OCI-LY3 (cell line): ENCODE data around the gene BAMBI.

Experiments used
- H2AFZ ChIP-seq: fragments of 200-600, 300-600 bp; shearing (Covaris generic); 2 replicates; pipeline ENCODE4 v1.6.0; 2014; ENCODE audit warnings: antibody characterized with exemption, low read depth, low read length
- H3K27ac ChIP-seq: fragments of 200-600, 300-600 bp; sonication (generic); 2 replicates; pipeline ENCODE4 v1.5.1; 2014; ENCODE audit warnings: mild to moderate bottlenecking, low read length, moderate library complexity, mixed read lengths
- H3K27me3 ChIP-seq: fragments of 200-600, 300-600 bp; sonication (generic); 2 replicates; pipeline ENCODE4 v1.6.1; 2014; ENCODE audit warnings: low read depth, low read length, mixed read lengths
- H3K36me3 ChIP-seq: fragments of 200-600, 300-600 bp; sonication (generic); replicated peaks from 2 replicates; pipeline ENCODE3; 2014; ENCODE audit warnings: low read depth, low read length, mixed read lengths
- H3K4me1 ChIP-seq: fragments of 300-600, 200-600 bp; sonication (generic); 2 replicates; pipeline ENCODE4 v1.6.1; 2014; ENCODE audit warnings: low read length, mixed read lengths
- H3K4me2 ChIP-seq: fragments of 200-600, 300-600 bp; sonication (generic); 2 replicates; pipeline ENCODE4 v1.6.1; 2014; ENCODE audit warnings: low read length, mixed read lengths
- H3K4me3 ChIP-seq: fragments of 300-600, 200-600 bp; sonication (generic); 2 replicates; pipeline ENCODE4 v1.5.1; 2014; ENCODE audit warnings: antibody characterized with exemption, mild to moderate bottlenecking, low read length, moderate library complexity
- H3K79me2 ChIP-seq: fragments of 300-600, 200-600 bp; shearing (Covaris generic); 2 replicates; pipeline ENCODE4 v1.6.1; 2014; ENCODE audit warnings: mild to moderate bottlenecking, low read length, mixed read lengths
- H3K9ac ChIP-seq: fragments of 300-600, 200-600 bp; shearing (Covaris generic); 2 replicates; pipeline ENCODE4 v1.6.0; 2014; ENCODE audit warnings: mild to moderate bottlenecking, low read length, moderate library complexity
- H3K9me3 ChIP-seq: fragments of 200-600, 300-600 bp; shearing (Covaris generic); 2 replicates; pipeline ENCODE4 v1.6.1; 2014; ENCODE audit warnings: low read length, mixed read lengths; ENCODE audit not compliant: insufficient read depth
- H4K20me1 ChIP-seq: fragments of 200-600, 300-600 bp; sonication (generic); 2 replicates; pipeline ENCODE4 v1.6.1; 2016; ENCODE audit warnings: low read length, mixed read lengths; ENCODE audit not compliant: insufficient read depth
- EZH2phosphoT487 ChIP-seq: fragments of 200-600 bp; shearing (Covaris generic); IDR thresholded peaks from 2 replicates; pipeline ENCODE4 v1.6.1; 2018; ENCODE audit warnings: antibody characterized with exemption, mixed run types, low read depth
- TF ChIP-seq, protein P1 (sequence below): fragments of 200-600, 300-600 bp; sonication (generic); IDR thresholded peaks from 2 replicates; pipeline ENCODE4 v1.5.1; 2014; ENCODE audit warnings: antibody characterized with exemption, low read length, low read depth

Gene BAMBI

DNA sequence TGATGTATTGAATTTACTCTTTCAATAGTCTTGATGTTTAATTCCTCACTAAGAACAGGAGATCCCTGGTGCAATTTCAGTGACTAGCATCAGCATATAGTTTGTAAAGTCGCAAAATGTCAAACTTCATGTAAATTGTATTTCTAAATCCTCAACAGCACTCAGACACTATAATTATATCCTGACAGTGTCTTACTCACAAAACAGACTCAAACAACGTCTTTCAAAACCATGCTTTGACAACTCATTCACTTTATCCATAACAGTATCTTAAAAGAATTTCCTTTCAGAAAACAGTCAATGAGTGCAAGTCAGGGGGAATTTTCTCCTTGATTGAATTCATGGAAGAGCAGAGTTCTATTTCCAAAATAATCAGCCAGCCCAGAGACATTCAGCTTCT, 20.8 kb downstream of the BAMBI start:
- Histone ChIP-seq H3K27me3 (0 out of 2 replicates have a peak, but pooled peaks cover 9% of the 10 kb centered on the region), H3K27ac (no peak overlapping the region), H3K4me3 (no peak overlapping the region), H3K79me2 (no peaks in the 10 kb centered on the region), H3K9ac (no peak overlapping the region), H3K4me2 (no peak overlapping the region), H3K36me3 (no peaks in the 10 kb centered on the region), H4K20me1 (no peaks in the 10 kb centered on the region), H3K4me1 (peaks cover 8% of the 10 kb centered on the region), H3K9me3 (no peaks in the 10 kb centered on the region), H2AFZ (no peak overlapping the region)
- TF ChIP-seq EZH2phosphoT487: no peak
- TF ChIP-seq, protein P1, sequence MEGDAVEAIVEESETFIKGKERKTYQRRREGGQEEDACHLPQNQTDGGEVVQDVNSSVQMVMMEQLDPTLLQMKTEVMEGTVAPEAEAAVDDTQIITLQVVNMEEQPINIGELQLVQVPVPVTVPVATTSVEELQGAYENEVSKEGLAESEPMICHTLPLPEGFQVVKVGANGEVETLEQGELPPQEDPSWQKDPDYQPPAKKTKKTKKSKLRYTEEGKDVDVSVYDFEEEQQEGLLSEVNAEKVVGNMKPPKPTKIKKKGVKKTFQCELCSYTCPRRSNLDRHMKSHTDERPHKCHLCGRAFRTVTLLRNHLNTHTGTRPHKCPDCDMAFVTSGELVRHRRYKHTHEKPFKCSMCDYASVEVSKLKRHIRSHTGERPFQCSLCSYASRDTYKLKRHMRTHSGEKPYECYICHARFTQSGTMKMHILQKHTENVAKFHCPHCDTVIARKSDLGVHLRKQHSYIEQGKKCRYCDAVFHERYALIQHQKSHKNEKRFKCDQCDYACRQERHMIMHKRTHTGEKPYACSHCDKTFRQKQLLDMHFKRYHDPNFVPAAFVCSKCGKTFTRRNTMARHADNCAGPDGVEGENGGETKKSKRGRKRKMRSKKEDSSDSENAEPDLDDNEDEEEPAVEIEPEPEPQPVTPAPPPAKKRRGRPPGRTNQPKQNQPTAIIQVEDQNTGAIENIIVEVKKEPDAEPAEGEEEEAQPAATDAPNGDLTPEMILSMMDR: no peak

DNA sequence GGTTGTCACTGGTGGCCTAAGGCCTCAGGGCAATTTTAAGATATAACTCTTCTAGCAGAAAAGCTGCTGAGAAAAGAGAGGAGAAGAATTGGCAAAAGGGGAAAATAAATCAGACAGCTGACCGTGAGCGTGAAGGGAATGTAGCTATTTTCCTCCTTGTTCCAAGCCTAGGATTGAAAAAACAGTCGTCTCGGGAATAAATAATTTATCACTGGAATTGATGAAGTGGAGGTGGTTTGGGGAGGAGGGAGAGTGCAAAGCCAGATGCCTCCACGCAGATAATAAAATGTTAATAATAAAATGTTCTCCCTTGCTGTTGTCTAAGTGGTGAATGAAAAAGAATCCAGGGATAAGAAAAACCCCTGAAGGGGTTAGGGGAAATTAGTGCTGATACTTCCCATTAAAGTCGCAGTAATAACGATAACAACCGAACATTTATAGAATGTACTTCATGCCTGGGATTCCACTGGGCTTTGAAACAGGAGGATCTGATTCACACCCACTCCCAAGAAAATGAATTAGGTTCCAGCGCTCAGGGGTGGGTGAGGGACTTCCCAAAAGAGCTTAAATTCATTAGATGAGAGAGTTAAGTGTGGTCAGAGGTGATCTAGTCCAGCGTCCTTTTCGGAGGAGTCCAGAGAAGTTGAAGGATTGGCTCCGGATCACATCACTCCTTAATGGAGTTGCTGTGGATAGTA, 27.3 kb downstream of the BAMBI start:
- no peaks in the 10 kb centered on the region for H3K4me1 ChIP-seq
- no peak overlapping the region for H2AFZ ChIP-seq
- H3K4me2 ChIP-seq: no peak overlapping the region
- no peaks in the 10 kb centered on the region for H4K20me1 ChIP-seq
- H3K36me3 ChIP-seq: no peaks in the 10 kb centered on the region
- no peak overlapping the region for H3K27ac ChIP-seq
- no peaks in the 10 kb centered on the region for H3K27me3 ChIP-seq
- H3K9me3 ChIP-seq: no peaks in the 10 kb centered on the region
- TF ChIP-seq, protein P1: no peak
- no peak for TF ChIP-seq EZH2phosphoT487
- no peak overlapping the region for H3K4me3 ChIP-seq
- H3K79me2 ChIP-seq: no peaks in the 10 kb centered on the region
- no peak overlapping the region for H3K9ac ChIP-seq

DNA sequence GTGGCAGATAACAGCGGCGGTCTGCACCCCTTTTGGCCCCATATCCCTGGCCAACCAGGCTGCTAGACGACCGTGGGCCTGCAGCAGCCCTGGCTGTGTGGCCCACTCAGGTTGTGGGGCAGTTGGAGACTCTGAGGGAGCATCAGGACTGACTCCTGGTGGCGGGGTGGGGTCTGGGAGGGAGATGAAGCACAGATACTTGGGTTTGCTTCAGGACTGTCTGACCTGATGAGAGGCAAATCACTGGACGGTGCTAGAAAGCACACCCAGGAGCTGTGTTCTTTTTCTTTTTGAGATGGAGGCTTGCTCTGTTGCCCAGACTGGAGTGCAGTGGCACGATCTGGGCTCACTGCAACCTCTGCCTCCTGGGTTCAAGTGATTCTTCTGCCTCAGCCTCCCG, 28.2 kb downstream of the BAMBI start:
- Histone ChIP-seq H3K27me3 (no peaks in the 10 kb centered on the region), H3K4me2 (no peak overlapping the region), H2AFZ (no peak overlapping the region), H3K4me3 (no peak overlapping the region), H4K20me1 (no peaks in the 10 kb centered on the region), H3K79me2 (no peaks in the 10 kb centered on the region), H3K4me1 (no peaks in the 10 kb centered on the region), H3K36me3 (no peaks in the 10 kb centered on the region), H3K27ac (no peak overlapping the region), H3K9me3 (no peaks in the 10 kb centered on the region), H3K9ac (no peak overlapping the region)
- no peak for TF ChIP-seq EZH2phosphoT487
- TF ChIP-seq, protein P1: no peak

DNA sequence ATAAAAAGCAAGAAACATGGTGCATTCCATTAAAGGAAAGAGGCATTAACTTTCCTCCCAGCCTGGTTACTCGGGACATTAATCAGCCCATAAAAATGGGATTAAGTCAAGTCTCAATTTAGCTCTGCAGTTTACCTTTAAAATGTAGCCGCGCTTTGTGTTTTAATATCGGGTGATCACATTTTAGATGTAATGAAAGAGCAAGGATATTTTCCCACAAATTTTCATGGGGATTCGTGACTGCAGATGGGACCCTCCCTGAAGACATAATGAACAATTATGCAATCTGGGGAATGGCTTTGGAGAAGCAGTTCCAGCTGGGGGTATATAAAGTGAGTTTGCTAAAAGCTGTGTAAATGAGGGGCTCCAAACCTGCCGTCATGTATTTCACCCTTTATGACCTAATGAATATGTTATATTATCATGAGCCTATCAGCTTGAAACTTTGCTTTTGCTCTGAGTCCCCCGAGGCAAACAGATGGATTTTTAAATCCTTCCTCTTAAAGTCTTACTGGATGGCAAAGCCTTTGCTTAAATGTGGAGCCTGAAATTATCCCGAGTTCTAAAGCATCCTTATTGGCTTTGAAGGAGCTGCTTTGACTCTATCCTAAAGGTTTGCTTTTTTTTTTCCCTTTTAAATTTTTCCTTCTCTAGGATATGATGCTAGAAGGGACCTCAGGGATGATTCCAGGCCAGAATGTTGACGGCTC, 31.8 kb downstream of the BAMBI start:
- Histone ChIP-seq H2AFZ (no peak overlapping the region), H3K4me3 (no peak overlapping the region), H3K4me2 (no peak overlapping the region), H3K9ac (no peak overlapping the region), H3K79me2 (no peaks in the 10 kb centered on the region), H3K27ac (no peak overlapping the region), H4K20me1 (no peaks in the 10 kb centered on the region), H3K36me3 (no peaks in the 10 kb centered on the region), H3K9me3 (no peaks in the 10 kb centered on the region), H3K4me1 (no peaks in the 10 kb centered on the region), H3K27me3 (no peaks in the 10 kb centered on the region)
- no peak for TF ChIP-seq EZH2phosphoT487
- TF ChIP-seq, protein P1: no peak
